Measurements from ENCODE around the gene TRIM54. TPM values are rescaled to one million over a fixed set of nuclear protein-coding genes. Genes with fewer than 3 reads are reported as not detected.

Gene TRIM54
- polyA plus RNA-seq, 3 donors = not detected

DNA sequence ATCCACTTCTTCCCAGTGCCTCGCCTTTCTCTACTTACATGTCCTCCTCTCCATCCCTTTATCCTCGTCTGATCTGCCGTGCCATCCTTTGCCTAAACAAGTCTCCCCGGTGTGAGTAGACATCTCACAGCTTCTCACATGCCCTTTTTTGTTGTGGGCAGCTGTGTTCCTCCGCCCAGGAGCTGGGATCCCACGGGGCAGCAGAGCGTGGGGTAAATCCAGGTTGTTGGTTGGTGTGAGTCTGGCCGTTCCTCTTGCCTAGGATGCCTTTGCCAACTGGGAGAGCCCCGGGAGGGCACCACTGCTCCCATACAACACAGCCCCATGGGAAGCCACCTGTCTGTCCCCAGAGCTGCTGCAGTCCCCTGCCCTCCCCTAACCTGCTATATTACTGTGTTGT lies 41.8 kb upstream of the TRIM54 start:
- no peaks in the 10 kb centered on the region for H3K4me1 Mint-ChIP-seq
- Histone ChIP-seq H4K20me1 (ENCODE audit: insufficient read depth, low read length) (no peaks in the 10 kb centered on the region), H3K4me1 (ENCODE audit: control insufficient read depth in 1 of 2, insufficient read depth in 2 of 2, low read length in 2 of 2) (no peaks in the 10 kb centered on the region), H3K27me3 (ENCODE audit: control insufficient read depth in 2 of 2, insufficient read depth in 2 of 2, low read length in 2 of 2) (no peaks in the 10 kb centered on the region), H3K4me2 (replicated peaks; ENCODE audit: extremely low read depth, low read length, poor library complexity, severe bottlenecking) (no peak overlapping the region), H3K9ac (ENCODE audit: insufficient read depth, low read length, poor library complexity, severe bottlenecking) (no peak overlapping the region), H3K27ac (ENCODE audit: low read depth in 1 of 2, low read length in 2 of 2) (no peak overlapping the region), H3K4me3 (replicated peaks in 1 of 3; ENCODE audit: low read depth in 2 of 3, low read length in 3 of 3) (no peak overlapping the region), H2AFZ (ENCODE audit: insufficient read depth, low read depth, low read length, poor library complexity, severe bottlenecking) (no peak overlapping the region), H3K36me3 (replicated peaks in 1 of 2; ENCODE audit: control insufficient read depth in 1 of 2, insufficient read depth in 2 of 2, low read length in 2 of 2) (peaks cover 85 to 97% of the 10 kb centered on the region in 2 donors), H3K9me3 (replicated peaks in 1 of 2; ENCODE audit: control insufficient read depth in 1 of 2, insufficient read depth in 1 of 2, low read length in 2 of 2) (no peaks in the 10 kb centered on the region), H3K79me2 (ENCODE audit: insufficient read depth, low read length) (no peaks in the 10 kb centered on the region)
- TF ChIP-seq, protein P1, sequence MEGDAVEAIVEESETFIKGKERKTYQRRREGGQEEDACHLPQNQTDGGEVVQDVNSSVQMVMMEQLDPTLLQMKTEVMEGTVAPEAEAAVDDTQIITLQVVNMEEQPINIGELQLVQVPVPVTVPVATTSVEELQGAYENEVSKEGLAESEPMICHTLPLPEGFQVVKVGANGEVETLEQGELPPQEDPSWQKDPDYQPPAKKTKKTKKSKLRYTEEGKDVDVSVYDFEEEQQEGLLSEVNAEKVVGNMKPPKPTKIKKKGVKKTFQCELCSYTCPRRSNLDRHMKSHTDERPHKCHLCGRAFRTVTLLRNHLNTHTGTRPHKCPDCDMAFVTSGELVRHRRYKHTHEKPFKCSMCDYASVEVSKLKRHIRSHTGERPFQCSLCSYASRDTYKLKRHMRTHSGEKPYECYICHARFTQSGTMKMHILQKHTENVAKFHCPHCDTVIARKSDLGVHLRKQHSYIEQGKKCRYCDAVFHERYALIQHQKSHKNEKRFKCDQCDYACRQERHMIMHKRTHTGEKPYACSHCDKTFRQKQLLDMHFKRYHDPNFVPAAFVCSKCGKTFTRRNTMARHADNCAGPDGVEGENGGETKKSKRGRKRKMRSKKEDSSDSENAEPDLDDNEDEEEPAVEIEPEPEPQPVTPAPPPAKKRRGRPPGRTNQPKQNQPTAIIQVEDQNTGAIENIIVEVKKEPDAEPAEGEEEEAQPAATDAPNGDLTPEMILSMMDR (IDR thresholded peaks at IDR 0.05) = no peak
- 94% methylated on average over 3 of the region's 9 CpGs for WGBS (ENCODE audit: insufficient coverage)
- DNase-seq = no peak
- intact Hi-C loops (cut with micrococcal nuclease) = no loop called here
- H3K36me3 Mint-ChIP-seq = peaks cover 87 to 95% of the 10 kb centered on the region in 2 donors
- peak overlapping the region in 1 of 7 donors; percentile 6 for H3K27ac Mint-ChIP-seq
- no peaks in the 10 kb centered on the region for H3K9me3 Mint-ChIP-seq
- no peak overlapping the region for H3K4me3 Mint-ChIP-seq
- H3K27me3 Mint-ChIP-seq (ENCODE audit: low read depth in 3 of 3) = peaks cover 0 to 1% (median 0%) of the 10 kb centered on the region in 3 donors

- H3K36me3 Mint-ChIP-seq = peaks cover 72 to 79% of the 10 kb centered on the region in 2 donors
- H3K27ac Mint-ChIP-seq = peak overlapping the region in 3 of 7 donors; percentile 18 to 76 (median 51)
- H3K4me3 Mint-ChIP-seq = no peak overlapping the region
- Histone ChIP-seq H3K4me1 (ENCODE audit: control insufficient read depth in 1 of 2, insufficient read depth in 2 of 2, low read length in 2 of 2) (no peaks in the 10 kb centered on the region), H3K4me2 (replicated peaks; ENCODE audit: extremely low read depth, low read length, poor library complexity, severe bottlenecking) (no peak overlapping the region), H3K79me2 (ENCODE audit: insufficient read depth, low read length) (no peaks in the 10 kb centered on the region), H3K4me3 (replicated peaks in 1 of 3; ENCODE audit: low read depth in 2 of 3, low read length in 3 of 3) (no peak overlapping the region), H3K9ac (ENCODE audit: insufficient read depth, low read length, poor library complexity, severe bottlenecking) (no peak overlapping the region), H3K27me3 (ENCODE audit: control insufficient read depth in 2 of 2, insufficient read depth in 2 of 2, low read length in 2 of 2) (no peaks in the 10 kb centered on the region), H4K20me1 (ENCODE audit: insufficient read depth, low read length) (no peaks in the 10 kb centered on the region), H2AFZ (ENCODE audit: insufficient read depth, low read depth, low read length, poor library complexity, severe bottlenecking) (no peak overlapping the region), H3K9me3 (replicated peaks in 1 of 2; ENCODE audit: control insufficient read depth in 1 of 2, insufficient read depth in 1 of 2, low read length in 2 of 2) (no peaks in the 10 kb centered on the region), H3K36me3 (replicated peaks in 1 of 2; ENCODE audit: control insufficient read depth in 1 of 2, insufficient read depth in 2 of 2, low read length in 2 of 2) (peaks cover 73 to 81% of the 10 kb centered on the region in 2 donors), H3K27ac (ENCODE audit: low read depth in 1 of 2, low read length in 2 of 2) (no peak overlapping the region)
- TF ChIP-seq, protein P1 (IDR thresholded peaks at IDR 0.05) = no peak
- DNase-seq = no peak
- H3K9me3 Mint-ChIP-seq = no peaks in the 10 kb centered on the region
- WGBS (ENCODE audit: insufficient coverage) = 78% methylated on average over 20 of the region's 24 CpGs
- no peaks in the 10 kb centered on the region for H3K4me1 Mint-ChIP-seq
- H3K27me3 Mint-ChIP-seq (ENCODE audit: low read depth in 3 of 3) = peaks cover 0 to 1% (median 0%) of the 10 kb centered on the region in 3 donors
- intact Hi-C loops (cut with micrococcal nuclease) = no loop called here
These were observed 40.2 kb upstream of the TRIM54 start for GRCh38 chr2:27241761-27242613.

Data from CD14-positive monocyte (primary cell).